HepG2 (cell line): ENCODE results near the gene HERC4. TPM values are rescaled to one million over a fixed set of nuclear protein-coding genes. Genes with fewer than 3 reads are reported as not detected.
"Not testable (repeated sequence)": the region's sequence is repeated elsewhere in the genome, so short reads cannot be mapped to it uniquely, and the experiment has no call there.

Source experiments
- ATAC-seq: fragments of 200-7000 bp; cut with Tn5 transposase; 3 replicates; pipeline ENCODE4 v1.9.1; 2020; ENCODE audit warnings: mild to moderate bottlenecking, moderate library complexity
- BruUV-seq: library from RNA; stranded (reverse); fragments of 400-500 nt; replicated peaks from 2 replicates; lab custom pipeline; 2021; lab: Mats Ljungman, UMichigan
- CTCF ChIA-PET: fragments of 300-600 bp; formaldehyde crosslinking; extraction: SDS; loops from one replicate; lab custom pipeline; 2021; ENCODE audit warnings: low total read pairs, inconsistent platforms, low intra/inter-chr PET ratio; lab: Yijun Ruan, JAX
- POLR2A ChIA-PET: fragments of 350-600 bp; sonication (Branson Sonifier 250); formaldehyde crosslinking; loops from one replicate; lab custom pipeline; 2020; ENCODE audit warnings: antibody characterized with exemption, inconsistent platforms; lab: Yijun Ruan, JAX
- DNase-seq: peaks from one replicate; pipeline ENCODE4 v3.0.0-alpha.2; 2015; ENCODE audit warnings: low spot score
- FAIRE-seq: peaks from 3 replicates; lab custom pipeline; 2011; peaks lifted over from hg19 to GRCh38; lab: Jason Lieb, UNC
- H2AFZ ChIP-seq: one replicate; pipeline ENCODE4 v1.6.1; 2011; ENCODE audit warnings: low read length, inconsistent platforms
- H3K27ac ChIP-seq: fragments of 300-600 bp; 3 replicates; pipeline ENCODE4 v1.8.0; 2011; ENCODE audit warnings: mixed run types, mild to moderate bottlenecking, mixed read lengths, low read length, inconsistent platforms; ENCODE audit not compliant: insufficient read depth; ENCODE audit errors: extremely low read length
- H3K27me3 ChIP-seq, 2 experiments: fragments of 200-600 bp in 1 of 2; 2 replicates in 1 of 2; 3 replicates in 1 of 2; pipeline versions ENCODE4 v1.6.0 to v1.8.0; 2011; ENCODE audit warnings: low read length in 2 of 2, mild to moderate bottlenecking in 2 of 2, moderate library complexity in 2 of 2, inconsistent platforms in 1 of 2; ENCODE audit not compliant: insufficient read depth in 2 of 2, control insufficient read depth in 1 of 2
- H3K36me3 ChIP-seq, 2 experiments: fragments of 200-600 bp in 1 of 2; replicated peaks in 1 of 2; 2 replicates in 1 of 2; 3 replicates in 1 of 2; pipeline versions ENCODE4 v1.5.1 to v1.8.0; 2011; ENCODE audit warnings: low read length in 2 of 2, inconsistent platforms in 1 of 2; ENCODE audit not compliant: insufficient read depth in 2 of 2, control insufficient read depth in 1 of 2
- H3K4me1 ChIP-seq: 2 replicates; pipeline ENCODE4 v1.5.1; 2012; ENCODE audit warnings: low read length, inconsistent platforms; ENCODE audit not compliant: insufficient read depth
- H3K4me2 ChIP-seq: 2 replicates; pipeline ENCODE4 v1.6.0; 2011; ENCODE audit warnings: low read depth, low read length, inconsistent platforms
- H3K4me3 ChIP-seq, 3 experiments: fragments of 200-600 bp in 1 of 3; sonication (generic), shearing (Covaris generic) in 1 of 3; replicated peaks in 1 of 3; 2 replicates each; pipeline ENCODE4 v1.5.1; 2011 to 2016; ENCODE audit warnings: low read length in 3 of 3, inconsistent platforms in 2 of 3, low read depth in 2 of 3, mild to moderate bottlenecking in 2 of 3, control low read depth in 1 of 3, mixed read lengths in 1 of 3; ENCODE audit not compliant: insufficient read depth in 1 of 3
- H3K79me2 ChIP-seq: one replicate; pipeline ENCODE4 v1.6.1; 2011; ENCODE audit warnings: low read length, inconsistent platforms; ENCODE audit not compliant: insufficient read depth
- H3K9ac ChIP-seq: 2 replicates; pipeline ENCODE4 v1.6.0; 2011; ENCODE audit warnings: mild to moderate bottlenecking, low read depth, low read length, inconsistent platforms; ENCODE audit not compliant: insufficient read depth
- H3K9me3 ChIP-seq: 2 replicates; pipeline ENCODE4 v1.5.1; 2012; ENCODE audit warnings: mild to moderate bottlenecking, low read length
- H4K20me1 ChIP-seq: 2 replicates; pipeline ENCODE4 v1.6.0; 2011; ENCODE audit warnings: inconsistent platforms, mild to moderate bottlenecking, low read length, moderate library complexity; ENCODE audit not compliant: insufficient read depth
- ATRX ChIP-seq: sonication (generic); formaldehyde crosslinking; IDR thresholded peaks from 2 replicates; pipeline ENCODE4 v1.4.0; 2020; ENCODE audit warnings: missing genetic modification reagents, borderline replicate concordance
- GZF1 ChIP-seq: sonication (generic); formaldehyde crosslinking; IDR thresholded peaks from 2 replicates; pipeline ENCODE4 v1.5.1; 2020; ENCODE audit warnings: mild to moderate bottlenecking, missing genetic modification reagents
- HMG20B ChIP-seq: conservative IDR thresholded peaks from 2 replicates; pipeline ENCODE4 v1.6.1; 2016; ENCODE audit warnings: missing genetic modification reagents, missing compliant biosample characterization
- KDM6A ChIP-seq: IDR thresholded peaks from 2 replicates; pipeline ENCODE4 v1.6.1; 2016; ENCODE audit warnings: low read depth
- RELA ChIP-seq: sonication (generic); formaldehyde crosslinking; IDR thresholded peaks from 2 replicates; pipeline ENCODE4 v1.4.0; 2020; ENCODE audit warnings: missing genetic modification reagents
- RORA ChIP-seq: sonication (generic); formaldehyde crosslinking; IDR thresholded peaks from 2 replicates; pipeline ENCODE4 v1.5.0; 2020; ENCODE audit warnings: mild to moderate bottlenecking, missing genetic modification reagents, moderate library complexity
- YY1 ChIP-seq: IDR thresholded peaks from 2 replicates; pipeline ENCODE4 v1.6.1; 2011; ENCODE audit warnings: low read length, low read depth, moderate library complexity, mild to moderate bottlenecking; ENCODE audit not compliant: insufficient read depth, insufficient replicate concordance
- ZKSCAN1 ChIP-seq: fragments of 150-350 bp; IDR thresholded peaks from 2 replicates; pipeline ENCODE4 v1.6.1; 2014; ENCODE audit warnings: low read length
- ZNF296 ChIP-seq: sonication (generic); formaldehyde crosslinking; conservative IDR thresholded peaks from 2 replicates; pipeline ENCODE4 v1.5.0; 2020; ENCODE audit warnings: mild to moderate bottlenecking, missing genetic modification reagents
- ZNF333 ChIP-seq: sonication (generic); formaldehyde crosslinking; IDR thresholded peaks from 2 replicates; pipeline ENCODE4 v1.4.0; 2020; ENCODE audit warnings: mild to moderate bottlenecking, missing genetic modification reagents, borderline replicate concordance
- ZNF570 ChIP-seq: sonication (generic); formaldehyde crosslinking; IDR thresholded peaks from 2 replicates; pipeline ENCODE4 v1.4.0; 2020; ENCODE audit warnings: mild to moderate bottlenecking, missing genetic modification reagents, borderline replicate concordance
- ZNF776 ChIP-seq: sonication (generic); formaldehyde crosslinking; IDR thresholded peaks from 2 replicates; pipeline ENCODE4 v1.4.0; 2020; ENCODE audit warnings: mild to moderate bottlenecking, missing genetic modification reagents
- WGBS: methylation state at CpG from one replicate; pipeline ENCODE4 v1.1.6; 2017; ENCODE audit warnings: low lambda C conversion rate; 5-methylcytosine and 5-hydroxymethylcytosine counted together
- in situ Hi-C: cut with HindIII; loops from 2 replicates; pipeline ENCODE4 v1.10.0; 2017; ENCODE audit warnings: low pct_unique_long_range_greater_than_20kb; ENCODE audit not compliant: extremely low pct_ligation_motif_present
- intact Hi-C: fragments of 100-400 bp; cut with micrococcal nuclease; formaldehyde crosslinking; loops from one replicate; pipeline ENCODE4 v1.10.0; 2022; ENCODE audit not compliant: unreplicated experiment
- polyA plus RNA-seq, 8 experiments: library from polyadenylated mRNA; depleted of rRNA in 3 of 8; stranded (reverse) in 7 of 8; unstranded in 1 of 8; fragments of >200 nt; fragmentation: Illumina TruSeq in 4 of 8; extraction: Trizol in 4 of 8; gene quantifications; 2 replicates each; pipeline versions ENCODE4 v1.2.1 to v1.2.3, GENCODE V29; 2011 to 2016; ENCODE audit warnings: low read depth in 4 of 8, missing spikeins in 1 of 8, mixed read lengths in 1 of 8; ENCODE audit not compliant: insufficient read depth in 1 of 8
- total RNA-seq, 5 experiments: library from RNA; depleted of rRNA; stranded (reverse); fragments of >200 nt; fragmentation: Illumina TruSeq; extraction: Trizol; gene quantifications; 2 replicates each; pipeline ENCODE4 v1.2.3, GENCODE V29; 2016; ENCODE audit warnings: low read depth in 1 of 5
- TF ChIP-seq, protein P1 (sequence below): sonication (generic); formaldehyde crosslinking; IDR thresholded peaks from 2 replicates; pipeline ENCODE4 v1.4.0; 2020; ENCODE audit warnings: low read depth, missing genetic modification reagents
- TF ChIP-seq, protein P2 (sequence below): sonication (generic); formaldehyde crosslinking; IDR thresholded peaks from 2 replicates; pipeline ENCODE4 v1.4.0; 2020; ENCODE audit warnings: missing genetic modification reagents
- TF ChIP-seq, protein P3 (sequence below): sonication (generic); formaldehyde crosslinking; IDR thresholded peaks from 2 replicates; pipeline ENCODE4 v1.4.0; 2020; ENCODE audit warnings: missing genetic modification reagents, borderline replicate concordance

HERC4 gene
- total and polyA plus RNA-seq, 2 of the 13 experiments (the other 11 are each of a cell fraction or from before 2014, with no cell fraction given): 9.8 to 20.2 TPM

DNA sequence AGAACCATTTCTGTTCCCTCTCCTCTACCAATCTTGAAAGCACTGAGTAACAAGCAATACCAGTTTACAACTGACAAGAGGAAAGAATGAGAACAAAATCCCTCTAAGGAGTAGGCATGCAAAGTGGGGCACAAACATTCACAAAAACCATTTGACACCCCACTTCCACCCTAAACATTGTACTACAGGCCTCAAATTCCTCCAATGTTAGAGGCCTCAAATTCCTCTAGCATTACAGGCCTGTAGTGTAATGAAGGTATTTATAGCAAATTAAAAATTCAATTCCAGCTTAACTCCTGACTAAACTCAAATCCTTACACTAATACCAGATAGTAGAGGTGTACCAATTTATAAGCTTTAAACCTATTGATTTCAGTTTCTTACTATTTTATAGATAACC, 105.2 kb downstream of the HERC4 start (continued):
- TF ChIP-seq, protein P1, sequence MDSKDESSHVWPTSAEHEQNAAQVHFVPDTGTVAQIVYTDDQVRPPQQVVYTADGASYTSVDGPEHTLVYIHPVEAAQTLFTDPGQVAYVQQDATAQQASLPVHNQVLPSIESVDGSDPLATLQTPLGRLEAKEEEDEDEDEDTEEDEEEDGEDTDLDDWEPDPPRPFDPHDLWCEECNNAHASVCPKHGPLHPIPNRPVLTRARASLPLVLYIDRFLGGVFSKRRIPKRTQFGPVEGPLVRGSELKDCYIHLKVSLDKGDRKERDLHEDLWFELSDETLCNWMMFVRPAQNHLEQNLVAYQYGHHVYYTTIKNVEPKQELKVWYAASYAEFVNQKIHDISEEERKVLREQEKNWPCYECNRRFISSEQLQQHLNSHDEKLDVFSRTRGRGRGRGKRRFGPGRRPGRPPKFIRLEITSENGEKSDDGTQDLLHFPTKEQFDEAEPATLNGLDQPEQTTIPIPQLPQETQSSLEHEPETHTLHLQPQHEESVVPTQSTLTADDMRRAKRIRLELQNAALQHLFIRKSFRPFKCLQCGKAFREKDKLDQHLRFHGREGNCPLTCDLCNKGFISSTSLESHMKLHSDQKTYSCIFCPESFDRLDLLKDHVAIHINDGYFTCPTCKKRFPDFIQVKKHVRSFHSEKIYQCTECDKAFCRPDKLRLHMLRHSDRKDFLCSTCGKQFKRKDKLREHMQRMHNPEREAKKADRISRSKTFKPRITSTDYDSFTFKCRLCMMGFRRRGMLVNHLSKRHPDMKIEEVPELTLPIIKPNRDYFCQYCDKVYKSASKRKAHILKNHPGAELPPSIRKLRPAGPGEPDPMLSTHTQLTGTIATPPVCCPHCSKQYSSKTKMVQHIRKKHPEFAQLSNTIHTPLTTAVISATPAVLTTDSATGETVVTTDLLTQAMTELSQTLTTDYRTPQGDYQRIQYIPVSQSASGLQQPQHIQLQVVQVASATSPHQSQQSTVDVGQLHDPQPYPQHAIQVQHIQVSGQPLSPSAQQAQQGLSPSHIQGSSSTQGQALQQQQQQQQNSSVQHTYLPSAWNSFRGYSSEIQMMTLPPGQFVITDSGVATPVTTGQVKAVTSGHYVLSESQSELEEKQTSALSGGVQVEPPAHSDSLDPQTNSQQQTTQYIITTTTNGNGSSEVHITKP (CRISPR knock-in tag): no peak
- TF ChIP-seq ZNF570: no peak
- no peak for TF ChIP-seq GZF1 (CRISPR knock-in tag)
- TF ChIP-seq ZNF333: no peak
- TF ChIP-seq ATRX (CRISPR knock-in tag): no peak
- TF ChIP-seq ZNF296 (CRISPR knock-in tag): no peak
- TF ChIP-seq KDM6A (CRISPR knock-in tag): no peak
- no peak for TF ChIP-seq YY1
- TF ChIP-seq, protein P2, sequence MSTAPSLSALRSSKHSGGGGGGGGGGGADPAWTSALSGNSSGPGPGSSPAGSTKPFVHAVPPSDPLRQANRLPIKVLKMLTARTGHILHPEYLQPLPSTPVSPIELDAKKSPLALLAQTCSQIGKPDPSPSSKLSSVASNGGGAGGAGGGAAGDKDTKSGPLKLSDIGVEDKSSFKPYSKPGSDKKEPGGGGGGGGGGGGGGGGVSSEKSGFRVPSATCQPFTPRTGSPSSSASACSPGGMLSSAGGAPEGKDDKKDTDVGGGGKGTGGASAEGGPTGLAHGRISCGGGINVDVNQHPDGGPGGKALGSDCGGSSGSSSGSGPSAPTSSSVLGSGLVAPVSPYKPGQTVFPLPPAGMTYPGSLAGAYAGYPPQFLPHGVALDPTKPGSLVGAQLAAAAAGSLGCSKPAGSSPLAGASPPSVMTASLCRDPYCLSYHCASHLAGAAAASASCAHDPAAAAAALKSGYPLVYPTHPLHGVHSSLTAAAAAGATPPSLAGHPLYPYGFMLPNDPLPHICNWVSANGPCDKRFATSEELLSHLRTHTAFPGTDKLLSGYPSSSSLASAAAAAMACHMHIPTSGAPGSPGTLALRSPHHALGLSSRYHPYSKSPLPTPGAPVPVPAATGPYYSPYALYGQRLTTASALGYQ (CRISPR knock-in tag): no peak
- TF ChIP-seq, protein P3, sequence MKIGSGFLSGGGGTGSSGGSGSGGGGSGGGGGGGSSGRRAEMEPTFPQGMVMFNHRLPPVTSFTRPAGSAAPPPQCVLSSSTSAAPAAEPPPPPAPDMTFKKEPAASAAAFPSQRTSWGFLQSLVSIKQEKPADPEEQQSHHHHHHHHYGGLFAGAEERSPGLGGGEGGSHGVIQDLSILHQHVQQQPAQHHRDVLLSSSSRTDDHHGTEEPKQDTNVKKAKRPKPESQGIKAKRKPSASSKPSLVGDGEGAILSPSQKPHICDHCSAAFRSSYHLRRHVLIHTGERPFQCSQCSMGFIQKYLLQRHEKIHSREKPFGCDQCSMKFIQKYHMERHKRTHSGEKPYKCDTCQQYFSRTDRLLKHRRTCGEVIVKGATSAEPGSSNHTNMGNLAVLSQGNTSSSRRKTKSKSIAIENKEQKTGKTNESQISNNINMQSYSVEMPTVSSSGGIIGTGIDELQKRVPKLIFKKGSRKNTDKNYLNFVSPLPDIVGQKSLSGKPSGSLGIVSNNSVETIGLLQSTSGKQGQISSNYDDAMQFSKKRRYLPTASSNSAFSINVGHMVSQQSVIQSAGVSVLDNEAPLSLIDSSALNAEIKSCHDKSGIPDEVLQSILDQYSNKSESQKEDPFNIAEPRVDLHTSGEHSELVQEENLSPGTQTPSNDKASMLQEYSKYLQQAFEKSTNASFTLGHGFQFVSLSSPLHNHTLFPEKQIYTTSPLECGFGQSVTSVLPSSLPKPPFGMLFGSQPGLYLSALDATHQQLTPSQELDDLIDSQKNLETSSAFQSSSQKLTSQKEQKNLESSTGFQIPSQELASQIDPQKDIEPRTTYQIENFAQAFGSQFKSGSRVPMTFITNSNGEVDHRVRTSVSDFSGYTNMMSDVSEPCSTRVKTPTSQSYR: no peak
- no peak for TF ChIP-seq ZNF776 (CRISPR knock-in tag)
- TF ChIP-seq RORA: no peak
- TF ChIP-seq RELA (CRISPR knock-in tag): no peak
- no peak for TF ChIP-seq HMG20B (CRISPR knock-in tag)
- no peak for TF ChIP-seq ZKSCAN1

DNA sequence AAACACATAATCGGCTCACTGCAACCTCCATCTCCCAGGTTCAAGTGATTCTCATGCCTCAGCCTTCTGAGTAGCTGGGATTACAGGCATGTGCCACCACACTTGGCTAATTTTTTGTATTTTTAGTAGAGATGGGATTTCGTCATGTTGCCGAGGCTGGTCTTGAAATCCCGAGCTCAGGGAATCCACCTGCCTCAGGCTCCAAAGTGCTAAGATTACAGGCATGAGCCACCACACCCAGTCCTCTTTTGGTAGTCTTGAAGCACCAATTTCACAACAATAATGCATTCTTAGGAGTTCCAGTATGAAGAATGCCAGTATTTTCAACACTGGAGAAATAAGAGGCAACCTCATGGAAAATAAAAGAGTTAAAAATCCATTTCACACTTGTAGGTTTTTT, 109.0 kb downstream of the HERC4 start:
- H3K27me3 ChIP-seq, H3K36me3 ChIP-seq, H3K79me2 ChIP-seq, in situ Hi-C loops, H3K4me1 ChIP-seq, intact Hi-C loops, H3K9ac ChIP-seq, H4K20me1 ChIP-seq, DNase-seq, FAIRE-seq, H3K9me3 ChIP-seq, H3K27ac ChIP-seq, CTCF ChIA-PET, H3K4me3 ChIP-seq, POLR2A ChIA-PET, H2AFZ ChIP-seq, ATAC-seq, H3K4me2 ChIP-seq, BruUV-seq: not testable (repeated sequence)
- 100% methylated on average over 4 of the region's 4 CpGs for WGBS
